Activated naive CD4-positive, alpha-beta T cell treated with anti-CD3 and anti-CD28 coated beads, Interleukin-2, amount 50 U/mL, for 72 hours (primary cell): Measurements from ENCODE around the gene ZNF423. TPM values are rescaled to one million over a fixed set of nuclear protein-coding genes. Genes with fewer than 3 reads are reported as not detected.
A peak's percentile ranks its signal among the peaks of the same experiment; 100 is the strongest.

Source experiments
- ATAC-seq, 2 donors: fragments of 150-1000 bp; cut with Tn5 transposase; 2 replicates each; pipeline ENCODE4 v1.10.0; 2021; ENCODE audit warnings: mild to moderate bottlenecking in 2 of 2, moderate library complexity in 2 of 2
- DNase-seq, 2 donors: peaks; one replicate each; pipeline ENCODE4 v3.0.0; 2021 to 2022; ENCODE audit warnings: low spot score in 2 of 2
- H3K27ac Mint-ChIP-seq, 2 donors: one replicate each; pipeline ENCODE4 v1.8.0; 2022; ENCODE audit warnings: mild to moderate bottlenecking in 2 of 2, mixed read lengths in 2 of 2
- H3K36me3 Mint-ChIP-seq, 2 donors: one replicate each; pipeline ENCODE4 v1.8.0; 2022; ENCODE audit warnings: mixed read lengths in 2 of 2
- H3K9me3 Mint-ChIP-seq, 2 donors: one replicate each; pipeline ENCODE4 v1.8.0; 2022; ENCODE audit warnings: mixed read lengths in 2 of 2
- total RNA-seq, 2 donors: library from RNA; stranded (reverse); gene quantifications; one replicate each; pipeline ENCODE4 v1.2.3, GENCODE V29; 2022

ZNF423 gene
- total RNA-seq, 2 donors from 2014 or later: 0.05 TPM; not detected in 1

GRCh38 chr16:49458243-49458642, 397.7 kb downstream of the ZNF423 start:
- no peak for ATAC-seq
- DNase-seq: peak in 1 of 2 donors; percentile 43
- H3K36me3 Mint-ChIP-seq: no peaks in the 10 kb centered on the region
- no peak overlapping the region for H3K27ac Mint-ChIP-seq
- H3K9me3 Mint-ChIP-seq: peaks cover 0 to 4% of the 10 kb centered on the region in 2 donors

DNA sequence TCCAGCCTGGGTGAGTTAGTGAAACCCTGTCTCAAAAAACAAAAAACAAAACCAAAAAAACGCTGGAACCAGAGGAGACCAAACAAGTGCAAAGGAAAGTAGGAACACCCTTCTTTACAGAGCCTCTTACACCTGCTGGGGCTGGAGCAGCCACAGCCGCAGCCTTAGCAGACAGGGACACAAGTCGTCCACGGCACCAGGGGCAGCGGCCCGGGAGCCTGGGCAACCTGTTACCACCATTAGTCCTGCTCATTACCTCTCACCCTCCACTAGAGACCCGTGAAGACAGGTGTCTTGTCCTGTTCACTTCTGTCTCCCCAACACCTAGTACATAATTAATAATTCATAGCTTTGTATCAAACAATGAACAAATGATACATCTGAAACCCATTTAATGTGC, 398.7 kb downstream of the ZNF423 start:
- Mint-ChIP-seq H3K36me3 (no peaks in the 10 kb centered on the region), H3K9me3 (peaks cover 0 to under 1% of the 10 kb centered on the region in 2 donors), H3K27ac (no peak overlapping the region)
- ATAC-seq (no peak), DNase-seq (peak in 1 of 2 donors; percentile 9)

GRCh38 chr16:49456763-49457162, 399.1 kb downstream of the ZNF423 start:
- DNase-seq (peak in 1 of 2 donors; percentile 13), ATAC-seq (no peak)
- no peak overlapping the region for H3K27ac Mint-ChIP-seq
- H3K36me3 Mint-ChIP-seq: no peaks in the 10 kb centered on the region
- H3K9me3 Mint-ChIP-seq: no peaks in the 10 kb centered on the region

DNA sequence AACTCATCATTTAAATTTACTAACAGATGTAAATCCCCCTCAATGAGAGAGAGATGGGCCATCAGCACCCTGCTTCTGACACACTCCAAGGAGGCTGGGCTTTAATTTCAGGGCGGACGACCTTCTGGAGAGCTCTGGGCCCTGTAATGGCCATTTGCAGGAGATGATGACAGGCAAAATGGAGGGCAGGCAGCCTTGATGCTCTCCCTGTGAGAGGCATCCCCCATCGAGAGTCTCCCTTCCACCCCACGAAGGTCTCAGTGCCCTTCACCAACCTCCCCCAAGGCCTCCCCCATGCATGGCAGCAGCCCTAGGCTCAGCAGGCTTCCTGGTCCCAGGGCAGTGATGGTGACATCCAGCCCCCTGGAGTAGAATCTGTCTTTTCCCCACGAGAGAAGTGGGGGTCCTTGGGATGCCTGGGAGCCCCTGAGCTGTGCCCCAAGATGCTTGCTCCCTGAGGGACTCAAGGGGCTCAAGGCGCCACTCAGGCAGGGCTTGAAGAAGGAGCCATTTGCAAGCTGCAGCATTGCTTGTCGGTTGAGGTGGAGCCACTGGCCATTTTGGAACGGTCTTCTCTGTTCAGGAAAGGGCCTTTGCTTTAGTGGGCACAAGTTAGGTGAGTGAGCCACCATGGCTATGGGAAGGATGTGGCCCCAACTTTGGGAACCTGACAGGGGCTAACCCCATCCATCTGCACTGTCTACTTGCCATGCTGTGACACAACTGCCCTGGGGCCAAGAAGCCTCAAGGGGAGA, 399.7 kb downstream of the ZNF423 start:
- ATAC-seq: no peak
- no peak overlapping the region for H3K27ac Mint-ChIP-seq
- peak in 1 of 2 donors; percentile 33 for DNase-seq

GRCh38 chr16:49455181-49455990, 400.5 kb downstream of the ZNF423 start:
- peak in 1 of 2 donors; percentile 28 for DNase-seq
- Mint-ChIP-seq H3K27ac (no peak overlapping the region), H3K9me3 (no peaks in the 10 kb centered on the region), H3K36me3 (no peaks in the 10 kb centered on the region)
- ATAC-seq: no peak

More for the DNA sequence above, 399.7 kb downstream of the ZNF423 start:
- Mint-ChIP-seq H3K36me3 (no peaks in the 10 kb centered on the region), H3K9me3 (no peaks in the 10 kb centered on the region)

GRCh38 chr16:49454426-49455180, 401.3 kb downstream of the ZNF423 start:
- Mint-ChIP-seq H3K36me3 (no peaks in the 10 kb centered on the region), H3K9me3 (no peaks in the 10 kb centered on the region), H3K27ac (no peak overlapping the region)
- DNase-seq (peak in 1 of 2 donors; percentile 6), ATAC-seq (no peak)

- Mint-ChIP-seq H3K27ac (no peak overlapping the region), H3K36me3 (no peaks in the 10 kb centered on the region), H3K9me3 (no peaks in the 10 kb centered on the region)
- no peak for DNase-seq
- ATAC-seq: no peak
These were observed 401.9 kb downstream of the ZNF423 start for GRCh38 chr16:49453983-49454382.

DNA sequence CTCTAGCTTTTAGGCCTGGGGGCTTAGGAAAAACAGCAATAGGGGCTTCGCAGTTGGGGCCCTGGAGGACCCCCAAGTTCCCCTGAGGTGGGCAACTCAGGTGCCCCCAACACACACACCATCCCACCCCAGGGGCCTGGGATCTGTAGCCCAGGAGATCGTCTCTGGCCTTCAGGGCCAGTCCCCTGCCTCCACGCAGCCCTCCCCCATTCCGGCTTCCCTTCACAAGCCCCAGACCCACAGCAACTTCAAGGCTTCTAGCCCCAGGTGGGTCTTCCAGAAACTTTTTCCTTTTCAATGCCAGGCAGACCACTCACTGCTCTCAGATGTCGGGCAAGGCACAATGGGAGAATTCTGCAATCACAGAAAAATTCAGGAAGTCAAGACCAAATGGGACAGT, 402.9 kb downstream of the ZNF423 start:
- no peak overlapping the region for H3K27ac Mint-ChIP-seq
- H3K9me3 Mint-ChIP-seq: no peaks in the 10 kb centered on the region
- no peaks in the 10 kb centered on the region for H3K36me3 Mint-ChIP-seq
- no peak for DNase-seq
- ATAC-seq: no peak

- ATAC-seq (no peak), DNase-seq (no peak)
- Mint-ChIP-seq H3K9me3 (no peaks in the 10 kb centered on the region), H3K27ac (no peak overlapping the region), H3K36me3 (no peaks in the 10 kb centered on the region)
These were observed 403.3 kb downstream of the ZNF423 start for GRCh38 chr16:49452578-49452977.

DNA sequence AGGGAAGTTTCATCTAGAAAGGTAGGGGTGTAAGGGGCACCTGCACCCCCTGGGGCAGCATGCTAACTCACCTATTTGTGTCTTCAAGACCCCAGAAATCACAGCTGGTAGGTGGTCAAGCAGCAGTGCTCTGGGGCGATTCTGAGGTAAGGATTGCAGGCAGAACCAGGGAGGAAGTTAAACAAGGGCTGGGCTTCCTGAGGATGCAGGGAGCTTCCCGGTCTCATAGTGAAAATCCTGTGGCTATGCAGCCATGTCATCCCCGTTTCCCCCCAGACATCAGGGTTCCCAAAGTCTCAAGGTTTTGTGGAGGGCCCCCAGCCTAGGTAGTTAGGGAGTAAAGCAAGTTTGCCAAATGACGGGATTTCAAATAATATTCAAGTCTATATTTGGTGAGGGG, 403.8 kb downstream of the ZNF423 start:
- no peaks in the 10 kb centered on the region for H3K9me3 Mint-ChIP-seq
- no peak for ATAC-seq
- no peak for DNase-seq
- no peaks in the 10 kb centered on the region for H3K36me3 Mint-ChIP-seq
- H3K27ac Mint-ChIP-seq: no peak overlapping the region

DNA sequence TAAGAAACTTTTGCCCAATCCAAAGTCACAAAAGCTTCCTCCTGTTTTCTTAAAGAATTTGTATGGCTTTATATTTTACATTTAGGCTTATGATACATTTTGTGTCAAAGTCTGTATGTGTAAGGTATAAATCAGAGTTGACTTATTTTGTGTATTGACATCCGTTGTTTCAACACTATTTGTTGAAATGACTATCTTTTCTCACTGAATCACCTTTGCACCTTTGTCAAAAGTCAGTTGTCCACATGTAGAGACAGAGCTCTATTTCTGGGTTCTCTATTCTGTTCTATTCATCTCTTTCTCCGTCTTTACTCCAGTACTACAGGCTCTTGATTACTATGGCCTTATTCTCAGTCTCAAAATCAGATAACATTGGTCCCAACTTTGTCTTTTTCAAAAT, 409.1 kb downstream of the ZNF423 start:
- ATAC-seq (no peak), DNase-seq (no peak)
- Mint-ChIP-seq H3K36me3 (no peaks in the 10 kb centered on the region), H3K9me3 (no peaks in the 10 kb centered on the region), H3K27ac (peak overlapping the region in 1 of 2 donors; percentile 15)

GRCh38 chr16:49443576-49443975, 412.3 kb downstream of the ZNF423 start:
- H3K9me3 Mint-ChIP-seq: no peaks in the 10 kb centered on the region

GRCh38 chr16:49442805-49443204, 413.1 kb downstream of the ZNF423 start:
- H3K27ac Mint-ChIP-seq: no peak overlapping the region

More at GRCh38 chr16:49443576-49443975, 412.3 kb downstream of the ZNF423 start:
- Mint-ChIP-seq H3K36me3 (no peaks in the 10 kb centered on the region), H3K27ac (no peak overlapping the region)
- ATAC-seq (no peak), DNase-seq (no peak)

GRCh38 chr16:49441366-49441780, 414.5 kb downstream of the ZNF423 start:
- no peaks in the 10 kb centered on the region for H3K9me3 Mint-ChIP-seq
- DNase-seq: peak; percentile 60 to 65
- ATAC-seq: peak; percentile 96
- H3K27ac Mint-ChIP-seq: peak overlapping the region; percentile 72 to 73
- no peaks in the 10 kb centered on the region for H3K36me3 Mint-ChIP-seq

More at GRCh38 chr16:49442805-49443204, 413.1 kb downstream of the ZNF423 start:
- Mint-ChIP-seq H3K36me3 (no peaks in the 10 kb centered on the region), H3K9me3 (no peaks in the 10 kb centered on the region)
- ATAC-seq (no peak), DNase-seq (no peak)

- Mint-ChIP-seq H3K27ac (peak overlapping the region in 1 of 2 donors; percentile 72), H3K36me3 (no peaks in the 10 kb centered on the region), H3K9me3 (no peaks in the 10 kb centered on the region)
- ATAC-seq (no peak), DNase-seq (no peak)
These were observed 415.5 kb downstream of the ZNF423 start for GRCh38 chr16:49440156-49441065.

- H3K27ac Mint-ChIP-seq: no peak overlapping the region
- DNase-seq: no peak
- no peaks in the 10 kb centered on the region for H3K36me3 Mint-ChIP-seq
- no peak for ATAC-seq
- H3K9me3 Mint-ChIP-seq: no peaks in the 10 kb centered on the region
These were observed 416.2 kb downstream of the ZNF423 start for GRCh38 chr16:49439676-49440075.
